Stimulated activated CD8-positive, alpha-beta memory T cell treated with anti-CD3 and anti-CD28 coated beads, Interleukin-15, amount 100 ng/mL, for 24 hours (primary cell): Measurements from ENCODE around the gene ARMC9.
"Not testable (repeated sequence)": the region's sequence is repeated elsewhere in the genome, so short reads cannot be mapped to it uniquely, and the experiment has no call there.

ENCODE experiments used
- DNase-seq: peaks from one replicate; pipeline ENCODE4 v3.0.0-alpha.2; 2020; ENCODE audit warnings: low read depth

The ARMC9 gene

DNA sequence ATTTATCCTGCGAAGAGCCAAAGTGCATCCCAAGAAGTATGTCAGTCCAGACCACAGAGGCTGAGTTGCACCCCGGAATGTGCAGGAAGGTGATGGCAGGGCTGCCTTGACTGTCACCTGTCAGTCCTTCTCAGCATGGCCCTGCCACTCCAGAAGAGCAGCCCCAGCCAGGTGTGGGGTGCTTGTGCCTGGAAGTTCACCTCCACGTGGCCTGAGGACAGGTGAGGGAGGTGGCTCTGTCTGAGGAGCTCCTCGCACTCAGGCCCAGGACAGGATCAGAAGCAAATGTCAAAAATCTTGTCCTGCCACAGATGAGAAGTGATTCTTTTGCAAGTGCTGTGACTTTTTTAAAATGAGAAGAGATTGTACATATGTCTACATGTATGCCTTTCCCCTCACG, 165.6 kb downstream of the ARMC9 start:
- no peak for DNase-seq

DNA sequence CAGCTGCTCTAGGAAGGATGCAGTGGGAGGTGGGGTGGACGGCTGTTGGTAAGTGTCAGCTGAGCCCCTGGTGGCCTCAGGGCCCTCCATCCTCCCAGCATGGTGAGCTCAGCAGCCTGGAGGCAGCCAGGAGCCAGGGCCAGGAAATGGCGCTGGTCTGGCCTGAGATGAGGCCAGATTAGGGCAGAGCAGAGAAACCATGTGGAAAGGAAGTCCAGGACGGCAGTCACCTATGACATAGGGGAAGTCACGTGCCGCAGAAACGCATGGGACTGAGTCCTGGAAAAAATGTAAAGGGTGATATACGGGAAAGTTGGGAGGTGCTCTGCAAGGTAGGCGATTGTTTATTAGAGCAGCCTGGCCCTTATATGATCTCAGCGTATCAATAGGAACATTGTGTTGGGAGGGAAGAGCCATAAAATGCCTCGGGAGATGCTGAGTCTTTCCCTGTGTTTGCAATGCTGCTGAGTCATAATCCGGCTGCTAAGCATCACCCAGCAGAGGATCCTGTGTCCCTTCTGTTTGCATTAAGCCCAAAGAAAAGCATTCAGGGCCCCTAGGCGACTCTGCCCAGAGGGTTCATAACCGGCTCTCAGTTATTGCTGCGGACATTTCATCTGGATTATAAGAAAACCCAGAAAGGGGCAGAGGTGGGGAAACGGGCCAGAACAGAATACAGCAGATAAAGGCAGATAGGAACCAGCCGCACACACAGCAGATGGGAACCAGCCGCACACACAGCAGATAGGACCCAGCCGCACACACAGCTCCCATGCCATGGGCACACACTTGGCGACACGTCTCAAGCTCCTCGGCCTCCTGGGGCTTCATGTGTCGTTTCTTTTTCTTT, 166.8 kb downstream of the ARMC9 start:
- DNase-seq, result no peak

DNA sequence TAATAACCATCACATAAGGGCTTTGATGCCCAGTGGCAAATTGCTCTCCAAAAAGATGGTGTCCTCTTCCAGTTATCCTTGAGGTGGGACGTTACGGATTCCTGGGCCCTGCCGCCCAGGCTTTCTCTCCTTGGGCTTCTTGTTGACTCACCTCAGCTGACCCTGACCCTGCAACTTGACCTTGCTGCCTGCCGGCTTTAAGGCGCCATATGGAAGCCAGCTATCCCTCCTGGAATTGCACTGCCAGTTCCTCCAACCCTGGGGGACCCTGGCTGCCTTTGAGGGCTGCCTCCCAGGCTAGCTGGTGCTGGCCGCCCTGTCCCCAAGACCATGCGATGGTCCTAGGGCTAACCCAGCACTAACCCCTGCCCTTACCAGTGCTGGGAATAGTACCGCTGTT, 168.7 kb downstream of the ARMC9 start:
- DNase-seq, result no peak

DNA sequence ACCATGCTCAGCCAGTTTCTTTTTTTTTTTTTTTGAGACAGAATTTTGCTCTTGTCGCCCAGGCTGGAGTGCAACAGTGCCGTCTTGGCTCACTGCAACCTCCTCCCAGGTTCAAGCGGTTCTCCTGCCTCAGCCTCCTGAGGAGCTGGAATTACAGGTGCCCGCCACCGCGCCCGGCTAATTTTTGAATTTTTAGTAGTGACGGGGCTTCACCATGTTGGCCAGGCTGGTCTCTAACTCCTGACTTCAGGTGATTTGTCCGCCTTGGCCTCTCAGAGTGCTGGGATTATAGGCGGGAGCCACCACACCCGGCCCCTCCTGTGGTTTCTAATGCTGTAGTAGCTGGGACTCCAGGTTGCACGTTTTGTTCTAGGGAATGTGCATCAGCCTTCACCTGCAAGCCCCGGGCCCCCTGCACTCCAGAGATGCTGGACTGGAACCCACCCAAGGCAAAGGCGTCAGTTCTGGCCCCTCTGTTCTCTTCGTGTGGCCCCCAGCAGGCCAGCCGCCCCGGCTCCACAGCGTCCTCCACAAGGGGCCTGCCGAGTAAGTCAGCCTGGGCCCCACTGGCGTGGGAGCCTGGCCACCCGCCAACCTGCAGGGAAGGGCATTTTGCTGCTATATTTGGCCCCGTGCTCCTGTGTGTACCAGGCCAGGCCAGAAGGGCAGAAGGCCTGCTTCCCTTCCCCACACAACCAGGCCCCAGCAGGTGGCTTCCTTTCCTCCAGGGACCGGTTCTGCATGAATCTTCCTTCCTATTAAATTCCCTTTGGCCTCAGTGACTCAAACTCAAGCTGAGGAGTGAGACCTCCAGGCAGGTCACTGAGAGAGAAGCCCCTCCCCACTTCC, 171.4 kb downstream of the ARMC9 start:
- DNase-seq, result no peak

DNA sequence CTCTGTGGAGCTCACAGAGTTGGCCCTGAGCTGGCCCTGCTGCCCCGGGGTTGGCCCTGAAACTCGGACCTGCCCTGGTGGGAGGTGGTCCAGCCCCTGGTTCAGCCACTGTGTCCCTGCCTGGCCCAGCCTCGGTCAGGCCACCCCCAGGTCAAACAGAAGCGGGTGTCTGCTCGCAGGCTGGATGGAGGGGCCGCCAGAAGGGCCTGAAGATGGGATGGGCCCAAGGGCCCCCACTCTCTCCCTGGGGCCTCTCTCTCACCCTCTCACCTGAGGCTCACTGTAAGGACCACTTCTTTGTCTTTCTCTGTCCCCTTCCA, 172.0 kb downstream of the ARMC9 start:
- no peak for DNase-seq

DNA sequence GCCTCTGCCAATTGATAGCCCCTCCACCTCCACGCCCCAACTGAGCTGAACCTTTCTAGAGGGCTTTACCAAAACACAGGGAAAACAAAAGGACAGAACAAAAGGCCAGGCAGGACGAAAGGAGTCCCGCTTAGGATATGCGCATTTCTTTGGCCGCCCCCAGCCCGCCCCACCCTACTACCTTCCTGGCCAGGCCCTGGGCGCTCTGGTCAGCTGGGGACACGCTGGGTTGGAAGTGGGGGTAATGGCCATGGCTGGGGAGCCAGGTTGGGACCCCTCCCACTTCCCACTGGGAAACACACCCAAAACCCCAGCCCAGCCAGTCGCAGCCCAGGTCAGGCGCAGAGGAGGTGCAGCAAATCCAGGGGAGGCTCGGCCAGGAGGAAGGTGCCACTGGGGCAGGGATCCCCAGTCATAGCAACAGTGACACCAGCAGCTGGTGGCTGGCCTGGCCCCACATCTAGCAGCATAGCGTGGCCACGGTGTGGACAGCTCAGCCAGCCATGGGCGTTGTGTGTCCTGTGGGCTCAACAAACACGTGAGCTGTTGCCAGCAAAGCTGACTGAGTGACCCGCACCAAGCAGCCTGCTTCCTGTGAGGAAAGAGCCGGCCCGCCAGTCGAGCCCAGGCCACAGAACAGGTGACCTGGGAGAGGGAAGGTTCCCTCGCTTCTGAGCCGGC, 172.5 kb downstream of the ARMC9 start:
- no peak for DNase-seq

DNA sequence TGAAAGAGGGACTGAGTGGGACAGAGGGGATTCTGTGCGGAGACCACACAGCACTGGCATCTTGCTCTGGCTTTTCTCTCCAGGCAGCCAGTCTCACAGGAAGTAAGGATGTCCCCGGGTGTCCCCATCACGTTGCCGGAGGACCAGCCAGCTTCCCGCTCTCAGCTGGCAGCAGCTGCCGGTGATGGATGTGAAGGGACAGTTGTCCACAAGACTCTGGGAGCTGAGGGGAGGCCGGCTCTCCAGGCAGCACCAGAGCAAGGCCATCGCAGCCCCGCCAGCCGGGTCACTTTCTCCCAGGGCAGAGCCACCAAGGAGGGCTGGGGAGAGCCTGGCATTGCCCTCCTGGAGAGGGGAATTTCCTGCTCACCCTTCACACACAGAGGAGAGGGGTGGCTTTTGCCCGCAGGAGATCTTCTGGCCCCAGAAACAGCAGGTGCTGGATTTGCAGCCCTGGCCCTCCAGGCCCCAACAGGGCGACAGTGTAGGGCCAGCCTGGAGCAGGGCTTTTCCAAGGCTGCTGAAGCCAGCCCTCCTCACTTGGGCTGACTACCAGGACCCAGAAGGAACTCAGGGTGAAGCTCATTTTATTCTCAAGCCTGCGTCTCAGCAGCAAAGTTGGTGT, 173.1 kb downstream of the ARMC9 start:
- DNase-seq, result no peak

DNA sequence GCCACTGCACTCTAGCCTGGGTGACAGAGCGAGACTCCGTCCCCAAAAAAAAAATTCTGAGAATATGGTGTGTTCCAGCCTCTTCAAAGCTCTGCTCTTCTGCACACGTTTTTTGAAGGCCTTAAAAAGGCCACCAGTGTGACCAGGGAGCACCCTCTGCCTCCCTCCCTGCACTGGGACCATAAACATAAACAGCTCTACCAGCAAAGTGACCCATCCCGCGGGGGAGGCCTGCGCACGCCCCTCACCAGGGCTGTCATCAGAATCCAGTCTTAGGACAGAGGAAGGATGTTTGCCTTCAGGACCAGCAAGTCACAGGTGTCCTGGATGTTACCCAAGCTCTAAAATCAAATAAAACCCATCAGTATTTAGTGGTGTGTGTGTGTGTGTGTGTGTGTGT, 173.9 kb downstream of the ARMC9 start:
- no peak for DNase-seq

DNA sequence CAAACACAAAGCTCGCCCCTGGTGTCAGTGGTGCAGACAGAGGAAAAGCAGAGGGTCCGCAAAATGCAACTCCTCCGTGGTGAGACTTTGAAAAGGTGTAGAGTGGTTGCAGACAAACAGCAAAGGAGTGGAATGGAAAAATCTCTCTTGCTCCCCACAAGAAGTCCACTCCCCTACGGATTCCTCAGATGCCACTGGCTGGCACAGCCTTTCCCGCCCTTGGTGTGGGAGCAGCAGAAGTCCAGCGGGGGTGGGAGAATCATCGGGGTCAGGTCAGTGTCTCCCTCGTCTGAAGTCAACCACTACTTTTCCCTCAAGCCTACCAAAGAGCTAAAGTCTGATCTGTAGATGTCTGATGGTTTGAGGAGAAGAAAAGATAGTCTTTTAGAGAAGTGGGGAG, 174.8 kb downstream of the ARMC9 start:
- DNase-seq, result no peak

DNA sequence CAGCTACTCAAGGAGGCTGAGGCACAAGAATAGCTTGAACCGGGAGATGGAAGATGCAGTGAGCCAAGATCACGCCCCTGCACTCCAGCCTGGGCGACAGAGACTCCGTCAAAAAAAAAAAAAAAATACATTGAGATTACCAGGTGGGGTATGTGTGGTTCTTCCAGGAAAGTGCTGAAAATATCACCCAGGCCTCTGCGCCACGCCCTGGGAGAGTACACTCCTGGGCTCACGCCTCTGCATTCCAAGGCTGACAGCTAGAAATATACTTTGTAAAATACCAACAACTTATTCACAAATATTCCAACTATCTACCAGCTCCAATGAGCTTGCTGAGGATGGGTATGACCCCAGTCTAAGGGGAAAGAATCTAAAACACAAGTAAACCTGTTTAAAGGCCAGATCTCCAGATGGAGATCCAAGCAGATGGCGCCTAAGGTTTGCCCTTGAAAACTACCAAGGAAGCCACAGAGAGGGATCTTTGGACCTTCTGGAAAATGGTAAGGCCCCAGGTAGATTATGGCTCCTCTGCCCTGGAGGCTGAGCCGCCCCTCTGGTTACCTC, 175.4 kb downstream of the ARMC9 start:
- no peak for DNase-seq

DNA sequence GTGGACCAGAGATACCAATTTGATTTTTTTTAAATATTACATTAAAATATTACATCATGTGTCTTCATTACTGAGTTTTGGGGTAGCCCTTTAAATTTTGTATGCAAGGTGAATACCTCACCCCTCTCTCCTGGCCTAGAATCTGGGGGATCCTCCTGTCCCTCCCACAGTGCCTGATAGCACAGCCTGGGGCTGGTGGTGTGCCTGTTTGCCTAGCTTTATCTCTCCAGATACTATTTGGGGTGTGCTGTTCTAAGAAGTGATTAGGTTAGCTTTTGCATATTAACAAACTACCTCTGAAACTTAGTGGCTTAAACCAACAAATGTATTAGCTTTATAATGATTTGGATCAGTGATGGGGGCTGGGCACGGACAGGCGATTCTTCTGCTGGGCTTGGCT, 176.3 kb downstream of the ARMC9 start:
- no peak for DNase-seq

DNA sequence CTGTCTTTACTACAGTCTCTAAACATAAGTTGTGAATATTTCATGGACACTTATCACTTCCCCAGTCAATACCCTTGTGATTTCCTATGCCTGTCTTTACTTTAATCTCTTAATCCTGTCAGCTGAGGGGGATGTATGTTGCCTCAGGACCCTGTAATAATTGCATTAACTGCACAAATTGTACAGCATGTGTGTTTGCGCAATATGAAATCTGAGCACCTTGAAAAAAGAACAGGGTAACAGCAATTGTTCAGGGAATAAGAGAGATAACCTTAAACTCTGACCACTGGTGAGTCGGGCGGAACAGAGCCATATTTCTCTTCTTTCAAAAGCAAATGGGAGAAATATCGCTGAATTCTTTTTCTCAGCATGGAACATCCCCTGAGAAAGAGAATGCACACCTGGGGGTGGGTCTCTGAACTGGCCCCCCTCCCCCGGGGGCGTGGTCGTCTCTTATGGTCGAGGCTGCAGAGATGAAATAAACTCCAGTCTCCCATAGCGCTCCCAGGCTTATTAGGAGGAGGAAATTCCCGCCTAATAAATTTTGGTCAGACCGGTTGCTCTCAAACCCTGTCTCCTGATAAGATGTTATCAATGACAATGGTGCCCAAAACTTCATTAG, 177.7 kb downstream of the ARMC9 start:
- DNase-seq, result not testable (repeated sequence)

DNA sequence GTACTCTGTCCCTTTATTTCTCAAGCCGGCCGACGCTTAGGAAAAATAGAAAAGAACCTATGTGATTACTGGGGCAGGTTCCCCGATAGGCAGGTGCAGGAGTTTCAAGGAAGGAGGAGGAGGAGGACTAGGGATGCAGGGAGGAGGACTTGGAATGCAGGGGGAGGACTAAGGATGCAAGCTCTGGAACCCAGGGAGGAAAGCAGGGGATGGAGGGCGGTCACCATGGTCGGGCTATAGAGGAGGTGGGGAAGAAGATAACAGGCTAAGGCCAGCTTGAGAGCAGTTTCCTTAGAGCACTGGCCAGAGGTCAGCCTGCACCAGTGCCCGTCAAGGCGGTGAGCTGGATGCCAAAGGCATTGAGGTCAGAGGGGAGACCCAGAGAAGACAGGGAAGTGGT, 178.4 kb downstream of the ARMC9 start:
- no peak for DNase-seq

DNA sequence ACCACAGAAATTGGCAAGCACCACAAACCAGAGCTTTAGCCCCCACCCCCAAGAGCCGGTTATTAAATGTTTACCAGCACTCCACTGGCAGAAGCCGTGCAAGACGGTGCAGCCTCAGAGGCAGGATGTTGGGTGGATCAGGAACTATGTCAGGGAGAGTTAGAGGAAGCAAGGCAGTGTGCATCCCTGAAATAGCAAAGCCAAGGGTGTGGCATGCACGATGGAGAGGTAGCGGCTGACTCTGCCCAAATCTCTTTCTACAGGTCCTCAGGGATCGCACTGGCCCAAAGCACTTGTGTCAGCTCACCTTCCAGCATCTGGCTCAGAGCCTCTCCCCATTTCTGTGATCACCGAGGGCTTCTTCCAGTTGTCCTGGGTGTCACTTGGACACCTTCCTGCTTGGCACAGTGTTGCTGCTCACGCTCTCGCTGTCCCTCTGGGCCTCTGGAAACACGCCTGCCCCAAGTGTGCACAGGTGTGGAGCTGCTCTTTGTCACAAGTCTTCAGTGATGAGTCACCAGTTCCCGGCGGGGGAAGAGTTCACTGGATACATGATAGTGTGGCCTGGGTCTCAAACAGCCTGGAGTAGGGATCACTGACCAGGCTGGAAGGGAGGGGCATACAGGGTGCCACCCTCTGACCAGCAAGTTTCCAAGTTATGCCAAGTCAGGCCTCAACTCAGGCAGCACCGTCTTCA, 179.7 kb downstream of the ARMC9 start:
- DNase-seq, result no peak

DNA sequence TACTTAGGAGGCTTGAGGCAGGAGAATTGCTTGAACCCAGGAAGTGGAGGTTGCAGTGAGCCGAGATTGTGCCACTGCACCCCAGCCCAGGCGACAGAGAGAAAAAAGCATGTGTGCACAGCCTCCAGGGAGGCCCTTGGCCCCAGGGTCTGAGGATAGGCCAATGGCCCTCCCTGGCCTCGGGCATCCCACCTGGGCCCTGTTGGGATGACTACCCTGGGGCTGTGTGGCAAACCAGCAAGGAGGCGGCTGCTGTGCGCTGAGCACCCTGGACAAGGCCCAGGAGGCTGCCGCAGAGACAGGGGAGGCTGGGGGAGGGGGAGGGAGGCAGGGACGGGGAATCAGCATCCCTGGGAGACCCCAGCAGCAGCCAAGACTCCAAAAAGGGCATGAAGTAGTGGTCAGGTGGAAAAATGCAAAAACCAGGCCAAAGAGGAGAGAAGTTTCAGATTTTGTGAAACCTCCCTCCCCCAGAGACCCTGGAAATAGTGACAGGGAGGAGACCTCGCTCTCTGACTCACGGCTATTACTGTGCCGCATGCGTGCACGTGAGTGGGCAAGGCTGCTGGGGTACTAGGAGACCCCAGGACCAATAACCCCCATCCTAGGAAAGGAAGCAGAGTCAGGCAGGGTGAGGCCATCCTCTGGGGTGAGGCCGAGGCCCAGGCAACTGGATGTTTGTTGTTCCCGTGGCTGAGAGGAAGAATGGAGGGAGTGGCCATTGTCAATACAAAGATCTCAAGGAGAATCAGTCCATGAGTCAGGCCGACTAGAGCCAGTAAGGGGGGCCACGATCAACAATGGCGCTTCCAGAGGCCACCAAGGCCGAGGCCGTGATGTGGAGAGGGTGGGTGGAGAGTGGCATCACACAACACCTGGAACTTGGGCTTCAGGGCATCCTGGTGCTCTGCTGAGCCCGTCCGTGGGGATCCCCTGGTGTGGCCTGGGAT, 181.1 kb downstream of the ARMC9 start:
- no peak for DNase-seq

DNA sequence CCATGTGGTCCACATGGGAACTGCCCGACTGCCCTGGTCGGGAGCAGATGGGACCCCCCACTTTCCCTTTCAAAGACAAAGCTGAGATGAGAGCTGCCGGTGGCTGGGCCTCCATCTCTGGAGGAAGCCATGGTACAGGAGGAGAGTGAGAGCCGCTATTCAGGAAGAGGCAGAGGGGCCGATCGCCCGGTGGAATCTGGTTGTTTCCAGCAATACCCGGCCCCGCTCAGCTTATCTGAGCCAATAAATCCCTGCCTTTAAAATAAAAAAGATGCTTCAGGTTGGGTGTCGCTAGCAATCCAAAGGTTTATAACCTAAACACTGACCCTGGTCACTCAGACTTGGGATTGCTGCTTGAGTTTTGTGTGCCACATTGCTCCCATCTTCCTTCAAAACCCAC, 181.9 kb downstream of the ARMC9 start:
- no peak for DNase-seq

DNA sequence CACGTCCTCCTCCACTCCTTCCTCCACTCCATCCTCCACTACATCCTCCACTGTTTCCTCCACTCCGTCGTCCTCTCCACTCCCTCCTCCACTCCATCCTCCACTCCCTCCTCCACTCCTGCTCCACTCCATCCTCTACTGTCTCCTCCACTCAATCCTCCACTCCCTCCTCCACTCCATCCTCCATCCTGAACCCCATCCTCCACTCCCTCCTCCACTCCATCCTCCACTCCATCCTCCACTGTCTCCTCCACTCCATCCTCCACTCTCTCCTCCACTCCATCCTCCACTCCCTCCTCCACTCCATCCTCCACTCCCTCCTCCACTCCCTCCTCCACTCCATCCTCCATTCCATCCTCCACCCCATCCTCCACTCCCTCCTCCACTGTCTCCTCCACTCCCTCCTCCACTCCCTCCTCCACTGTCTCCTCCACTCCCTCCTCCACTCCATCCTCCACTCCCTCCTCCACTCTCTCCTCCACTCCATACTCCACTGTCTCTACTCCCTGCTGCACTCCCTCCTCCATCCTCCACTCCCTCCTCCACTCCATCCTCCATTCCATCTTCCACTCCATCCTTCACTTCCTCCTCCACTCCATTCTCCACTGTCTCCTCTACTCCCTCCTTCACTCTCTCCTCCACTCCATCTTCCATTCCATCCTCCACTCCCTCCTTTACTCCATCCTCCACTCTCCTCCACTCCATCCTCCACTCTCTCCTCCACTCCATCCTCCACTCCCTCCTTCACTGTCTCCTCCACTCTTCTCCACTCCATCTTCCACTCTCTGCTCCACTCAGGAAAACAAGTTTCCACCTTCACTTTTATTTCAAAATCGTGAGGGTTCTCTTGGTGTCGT, 182.8 kb downstream of the ARMC9 start:
- DNase-seq, result no peak

DNA sequence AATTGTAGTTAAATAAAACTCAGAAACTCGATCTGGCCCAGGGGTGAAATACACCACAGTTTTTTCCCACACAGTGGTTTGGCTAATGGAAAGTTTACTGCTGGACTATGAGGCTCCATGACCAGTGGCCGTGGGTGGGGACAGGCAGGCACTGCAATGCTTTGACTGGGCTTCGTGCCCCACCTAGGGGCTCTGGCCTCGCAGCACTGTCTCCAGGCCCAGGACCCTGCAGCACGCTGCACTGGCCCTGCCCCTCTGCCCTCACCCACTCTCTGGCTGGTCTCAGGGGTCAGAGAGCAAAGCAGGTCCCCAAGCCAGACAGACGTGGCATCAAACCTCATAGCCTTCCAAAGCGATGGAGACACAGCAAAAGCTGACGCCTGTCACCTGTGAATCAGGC, 183.7 kb downstream of the ARMC9 start:
- DNase-seq, result no peak
